ENCODE measurements around the gene DLG2.

DNA sequence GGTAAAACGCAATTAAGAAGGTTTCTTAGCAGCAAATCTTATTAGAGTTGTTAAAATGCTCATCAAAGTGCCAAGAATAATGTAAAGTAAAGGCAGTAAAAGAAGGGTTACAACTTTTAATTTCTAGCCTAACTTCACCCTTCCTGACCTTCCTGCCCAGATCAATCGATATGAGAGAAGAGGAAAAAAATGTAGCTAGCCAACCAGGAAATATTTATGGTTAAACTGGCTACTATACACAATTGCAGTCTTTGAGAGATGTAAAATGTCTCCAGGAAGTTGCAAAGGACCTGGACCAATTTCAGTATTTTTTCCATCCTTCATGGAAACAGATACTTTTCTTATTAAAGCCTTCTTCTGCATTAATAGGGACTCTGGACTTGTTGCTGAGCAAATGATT lies 2199.2 kb downstream of the DLG2 start:
- TF ChIP-seq, protein P1, sequence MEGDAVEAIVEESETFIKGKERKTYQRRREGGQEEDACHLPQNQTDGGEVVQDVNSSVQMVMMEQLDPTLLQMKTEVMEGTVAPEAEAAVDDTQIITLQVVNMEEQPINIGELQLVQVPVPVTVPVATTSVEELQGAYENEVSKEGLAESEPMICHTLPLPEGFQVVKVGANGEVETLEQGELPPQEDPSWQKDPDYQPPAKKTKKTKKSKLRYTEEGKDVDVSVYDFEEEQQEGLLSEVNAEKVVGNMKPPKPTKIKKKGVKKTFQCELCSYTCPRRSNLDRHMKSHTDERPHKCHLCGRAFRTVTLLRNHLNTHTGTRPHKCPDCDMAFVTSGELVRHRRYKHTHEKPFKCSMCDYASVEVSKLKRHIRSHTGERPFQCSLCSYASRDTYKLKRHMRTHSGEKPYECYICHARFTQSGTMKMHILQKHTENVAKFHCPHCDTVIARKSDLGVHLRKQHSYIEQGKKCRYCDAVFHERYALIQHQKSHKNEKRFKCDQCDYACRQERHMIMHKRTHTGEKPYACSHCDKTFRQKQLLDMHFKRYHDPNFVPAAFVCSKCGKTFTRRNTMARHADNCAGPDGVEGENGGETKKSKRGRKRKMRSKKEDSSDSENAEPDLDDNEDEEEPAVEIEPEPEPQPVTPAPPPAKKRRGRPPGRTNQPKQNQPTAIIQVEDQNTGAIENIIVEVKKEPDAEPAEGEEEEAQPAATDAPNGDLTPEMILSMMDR (IDR thresholded peaks at IDR 0.05; ENCODE audit: low read length): no peak
- no peak for TF ChIP-seq EZH2phosphoT487 (IDR thresholded peaks at IDR 0.05; ENCODE audit: low read length)

Measured in MM.1S (cell line).